ENCODE data around the gene CCDC107. TPM values are rescaled to one million over a fixed set of nuclear protein-coding genes. Genes with fewer than 3 reads are reported as not detected.

The CCDC107 gene
- total and polyA plus RNA-seq, 9 donors = 14.6 to 29.8 (median 17.9) TPM

GRCh38 chr9:35660966-35661415, 2.9 kb downstream of the CCDC107 start:
- no peaks in the 10 kb centered on the region for H3K9me3 ChIP-seq
- no peak overlapping the region for H3K4me3 ChIP-seq
- peak in 1 of 3 donors; percentile 22 for TF ChIP-seq CTCF (IDR thresholded peaks at IDR 0.05)
- no peak for TF ChIP-seq POLR2A (IDR thresholded peaks at IDR 0.05)
- TF ChIP-seq EP300 (IDR thresholded peaks at IDR 0.05) = no peak
- H3K4me1 ChIP-seq (ENCODE audit: insufficient read depth) = no peaks in the 10 kb centered on the region
- intact Hi-C loops (cut with DNase I) = loop anchor here in 2 of 4 donors (5.0 kb wide), 2 partner anchors 66 to 71 kb away; partner anchors contain the start of genes CREB3 (in 1 of the 2) and TLN1 (in 1 of the 2)
- no peaks in the 10 kb centered on the region for H3K36me3 ChIP-seq
- H3K27ac ChIP-seq = no peak overlapping the region
- no peaks in the 10 kb centered on the region for H3K27me3 ChIP-seq
- DNase-seq = no peak
- WGBS, 3 donors = 40 to 52% (median 47%) methylated on average over 9 of the region's 9 CpGs

- TF ChIP-seq EP300 (IDR thresholded peaks at IDR 0.05) = no peak
- TF ChIP-seq CTCF (IDR thresholded peaks at IDR 0.05) = no peak
- TF ChIP-seq POLR2A (IDR thresholded peaks at IDR 0.05) = no peak
- Histone ChIP-seq H3K36me3 (no peaks in the 10 kb centered on the region), H3K4me1 (ENCODE audit: insufficient read depth) (no peaks in the 10 kb centered on the region), H3K9me3 (no peaks in the 10 kb centered on the region), H3K27ac (no peak overlapping the region), H3K4me3 (no peak overlapping the region), H3K27me3 (no peaks in the 10 kb centered on the region)
- no peak for DNase-seq
- 67 to 75% (median 72%) methylated on average over 3 of the region's 3 CpGs for WGBS, 3 donors
- intact Hi-C loops (cut with DNase I) = loop anchor here in 2 of 4 donors (5.0 kb wide), 2 partner anchors 65 to 70 kb away; partner anchors contain the start of genes CREB3 (in 1 of the 2) and TLN1 (in 1 of the 2)
These were observed 3.8 kb downstream of the CCDC107 start for GRCh38 chr9:35661756-35662350.

GRCh38 chr9:35662437-35662836, 4.3 kb downstream of the CCDC107 start:
- H3K27ac ChIP-seq = no peak overlapping the region
- WGBS, 3 donors = 87 to 90% (median 88%) methylated on average over 7 of the region's 7 CpGs
- H3K27me3 ChIP-seq = no peaks in the 10 kb centered on the region
- intact Hi-C loops (cut with DNase I) = loop anchor here in 2 of 4 donors (5.0 kb wide), 2 partner anchors 65 to 70 kb away; partner anchors contain the start of genes CREB3 (in 1 of the 2) and TLN1 (in 1 of the 2)
- no peaks in the 10 kb centered on the region for H3K4me1 ChIP-seq (ENCODE audit: insufficient read depth)
- DNase-seq = no peak
- no peaks in the 10 kb centered on the region for H3K9me3 ChIP-seq
- H3K36me3 ChIP-seq = no peaks in the 10 kb centered on the region
- TF ChIP-seq CTCF (IDR thresholded peaks at IDR 0.05) (no peak), EP300 (IDR thresholded peaks at IDR 0.05) (no peak), POLR2A (IDR thresholded peaks at IDR 0.05) (no peak)
- no peak overlapping the region for H3K4me3 ChIP-seq

GRCh38 chr9:35664531-35665470, 6.7 kb downstream of the CCDC107 start, which contains the start of gene ARHGEF39:
Gene ARHGEF39, minus strand, starts transcription at chr9:35665195. Its CDS starts 26 bp downstream, at chr9:35665169.
- Histone ChIP-seq H3K27me3 (no peaks in the 10 kb centered on the region), H3K4me3 (peak within 1 kb of the TSS; percentile 45), H3K27ac (peak within 1 kb of the TSS; percentile 1 to 24), H3K4me1 (ENCODE audit: insufficient read depth) (no peaks in the 10 kb centered on the region), H3K9me3 (no peaks in the 10 kb centered on the region), H3K36me3 (no peaks in the 10 kb centered on the region)
- TF ChIP-seq EP300 (IDR thresholded peaks at IDR 0.05) (no peak), CTCF (IDR thresholded peaks at IDR 0.05) (no peak), POLR2A (IDR thresholded peaks at IDR 0.05) (no peak)
- WGBS, 3 donors = 7 to 9% (median 9%) methylated on average over 49 to 58 of the region's 58 CpGs
- intact Hi-C loops (cut with DNase I) = loop anchor here in 2 of 4 donors (5.0 kb wide), 2 partner anchors 62 to 68 kb away; partner anchors contain the start of genes CREB3 (in 1 of the 2) and TLN1 (in 1 of the 2)
- DNase-seq = peak; percentile 69 to 85 (median 76)

Data from ovary (tissue), 9 donors.